WTC11 (cell line): ENCODE data around the gene ZNF827.

Source experiments
- CREM ChIP-seq: sonication (generic); formaldehyde crosslinking; IDR thresholded peaks from 2 replicates; pipeline ENCODE4 v1.8.1; 2022; ENCODE audit warnings: mild to moderate bottlenecking, missing genetic modification reagents, moderate library complexity
- EMX1 ChIP-seq: fragments of 250-450 bp; sonication (Bioruptor Pico); IDR thresholded peaks from 2 replicates; pipeline ENCODE4 v1.8.0; 2021; ENCODE audit warnings: mild to moderate bottlenecking
- ETV6 ChIP-seq: sonication (generic); formaldehyde crosslinking; IDR thresholded peaks from 2 replicates; pipeline ENCODE4 v1.8.1; 2022; ENCODE audit warnings: mild to moderate bottlenecking, missing genetic modification reagents
- GABPB1 ChIP-seq: sonication (generic); formaldehyde crosslinking; IDR thresholded peaks from 2 replicates; pipeline ENCODE4 v1.8.1; 2023; ENCODE audit warnings: mild to moderate bottlenecking, missing genetic modification reagents
- SMAD4 ChIP-seq: sonication (generic); formaldehyde crosslinking; IDR thresholded peaks from 2 replicates; pipeline ENCODE4 v1.8.0; 2022; ENCODE audit warnings: mild to moderate bottlenecking, missing genetic modification reagents
- TF ChIP-seq, protein P1 (sequence below): sonication (generic); formaldehyde crosslinking; IDR thresholded peaks from 2 replicates; pipeline ENCODE4 v1.8.0; 2022; ENCODE audit warnings: mild to moderate bottlenecking, missing genetic modification reagents
- TF ChIP-seq, protein P2 (sequence below): fragments of 200-600 bp; IDR thresholded peaks from 2 replicates; pipeline ENCODE4 v1.8.0; 2022; ENCODE audit warnings: antibody characterized with exemption
- TF ChIP-seq, protein P3 (sequence below): sonication (generic); formaldehyde crosslinking; IDR thresholded peaks from 2 replicates; pipeline ENCODE4 v1.8.1; 2023; ENCODE audit warnings: mild to moderate bottlenecking, missing genetic modification reagents, borderline replicate concordance

DNA sequence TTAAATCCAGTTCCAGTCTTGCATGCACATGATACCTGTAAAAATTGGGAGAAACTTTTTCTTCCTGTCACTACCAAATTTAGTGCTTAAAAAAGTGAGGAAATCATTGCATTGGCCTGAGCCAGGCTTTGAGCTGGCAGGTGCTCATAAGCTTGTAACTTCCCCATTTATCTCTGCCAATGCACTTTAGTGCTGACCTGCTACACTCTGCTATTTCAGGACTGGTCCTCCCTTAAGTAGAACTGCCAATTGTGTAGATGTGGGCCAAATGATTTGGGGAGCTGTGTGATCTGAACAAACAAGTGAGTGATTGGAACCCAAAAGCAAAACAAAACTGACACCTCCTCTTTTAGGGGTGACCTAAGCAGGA, 51.8 kb downstream of the ZNF827 start:
- TF ChIP-seq, protein P1, sequence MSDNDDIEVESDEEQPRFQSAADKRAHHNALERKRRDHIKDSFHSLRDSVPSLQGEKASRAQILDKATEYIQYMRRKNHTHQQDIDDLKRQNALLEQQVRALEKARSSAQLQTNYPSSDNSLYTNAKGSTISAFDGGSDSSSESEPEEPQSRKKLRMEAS (CRISPR knock-in tag) = no peak
- TF ChIP-seq, protein P2, sequence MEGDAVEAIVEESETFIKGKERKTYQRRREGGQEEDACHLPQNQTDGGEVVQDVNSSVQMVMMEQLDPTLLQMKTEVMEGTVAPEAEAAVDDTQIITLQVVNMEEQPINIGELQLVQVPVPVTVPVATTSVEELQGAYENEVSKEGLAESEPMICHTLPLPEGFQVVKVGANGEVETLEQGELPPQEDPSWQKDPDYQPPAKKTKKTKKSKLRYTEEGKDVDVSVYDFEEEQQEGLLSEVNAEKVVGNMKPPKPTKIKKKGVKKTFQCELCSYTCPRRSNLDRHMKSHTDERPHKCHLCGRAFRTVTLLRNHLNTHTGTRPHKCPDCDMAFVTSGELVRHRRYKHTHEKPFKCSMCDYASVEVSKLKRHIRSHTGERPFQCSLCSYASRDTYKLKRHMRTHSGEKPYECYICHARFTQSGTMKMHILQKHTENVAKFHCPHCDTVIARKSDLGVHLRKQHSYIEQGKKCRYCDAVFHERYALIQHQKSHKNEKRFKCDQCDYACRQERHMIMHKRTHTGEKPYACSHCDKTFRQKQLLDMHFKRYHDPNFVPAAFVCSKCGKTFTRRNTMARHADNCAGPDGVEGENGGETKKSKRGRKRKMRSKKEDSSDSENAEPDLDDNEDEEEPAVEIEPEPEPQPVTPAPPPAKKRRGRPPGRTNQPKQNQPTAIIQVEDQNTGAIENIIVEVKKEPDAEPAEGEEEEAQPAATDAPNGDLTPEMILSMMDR = no peak
- TF ChIP-seq SMAD4 (CRISPR knock-in tag) (no peak), CREM (no peak), EMX1 (CRISPR knock-in tag) (no peak), ETV6 (CRISPR knock-in tag) (no peak), GABPB1 (CRISPR knock-in tag) (no peak)
- TF ChIP-seq, protein P3, sequence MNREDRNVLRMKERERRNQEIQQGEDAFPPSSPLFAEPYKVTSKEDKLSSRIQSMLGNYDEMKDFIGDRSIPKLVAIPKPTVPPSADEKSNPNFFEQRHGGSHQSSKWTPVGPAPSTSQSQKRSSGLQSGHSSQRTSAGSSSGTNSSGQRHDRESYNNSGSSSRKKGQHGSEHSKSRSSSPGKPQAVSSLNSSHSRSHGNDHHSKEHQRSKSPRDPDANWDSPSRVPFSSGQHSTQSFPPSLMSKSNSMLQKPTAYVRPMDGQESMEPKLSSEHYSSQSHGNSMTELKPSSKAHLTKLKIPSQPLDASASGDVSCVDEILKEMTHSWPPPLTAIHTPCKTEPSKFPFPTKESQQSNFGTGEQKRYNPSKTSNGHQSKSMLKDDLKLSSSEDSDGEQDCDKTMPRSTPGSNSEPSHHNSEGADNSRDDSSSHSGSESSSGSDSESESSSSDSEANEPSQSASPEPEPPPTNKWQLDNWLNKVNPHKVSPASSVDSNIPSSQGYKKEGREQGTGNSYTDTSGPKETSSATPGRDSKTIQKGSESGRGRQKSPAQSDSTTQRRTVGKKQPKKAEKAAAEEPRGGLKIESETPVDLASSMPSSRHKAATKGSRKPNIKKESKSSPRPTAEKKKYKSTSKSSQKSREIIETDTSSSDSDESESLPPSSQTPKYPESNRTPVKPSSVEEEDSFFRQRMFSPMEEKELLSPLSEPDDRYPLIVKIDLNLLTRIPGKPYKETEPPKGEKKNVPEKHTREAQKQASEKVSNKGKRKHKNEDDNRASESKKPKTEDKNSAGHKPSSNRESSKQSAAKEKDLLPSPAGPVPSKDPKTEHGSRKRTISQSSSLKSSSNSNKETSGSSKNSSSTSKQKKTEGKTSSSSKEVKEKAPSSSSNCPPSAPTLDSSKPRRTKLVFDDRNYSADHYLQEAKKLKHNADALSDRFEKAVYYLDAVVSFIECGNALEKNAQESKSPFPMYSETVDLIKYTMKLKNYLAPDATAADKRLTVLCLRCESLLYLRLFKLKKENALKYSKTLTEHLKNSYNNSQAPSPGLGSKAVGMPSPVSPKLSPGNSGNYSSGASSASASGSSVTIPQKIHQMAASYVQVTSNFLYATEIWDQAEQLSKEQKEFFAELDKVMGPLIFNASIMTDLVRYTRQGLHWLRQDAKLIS (CRISPR knock-in tag) = no peak
